OCI-LY7 (cell line): Measurements from ENCODE around the gene CDKN2A. TPM values are rescaled to one million over a fixed set of nuclear protein-coding genes. Genes with fewer than 3 reads are reported as not detected.

ENCODE experiments used
- BruUV-seq: library from RNA; stranded (reverse); fragments of 400-500 nt; replicated peaks from 2 replicates; lab custom pipeline; 2021; lab: Mats Ljungman, UMichigan
- CTCF ChIA-PET: fragments of 300-600 bp; sonication (Branson Sonifier 250); formaldehyde crosslinking; loops from one replicate; lab custom pipeline; 2022; ENCODE audit warnings: antibody characterized with exemption; ENCODE audit not compliant: unreplicated experiment; lab: Charles Lee
- POLR2A ChIA-PET: fragments of 300-600 bp; sonication (Branson Sonifier 250); formaldehyde crosslinking; loops from one replicate; lab custom pipeline; 2022; ENCODE audit warnings: antibody characterized with exemption; lab: Charles Lee
- DNase-seq: peaks from one replicate; pipeline ENCODE4 v3.0.0-alpha.2; 2015; ENCODE audit warnings: low spot score
- H2AFZ ChIP-seq: fragments of 200-600 bp; sonication (generic), shearing (Covaris generic); 2 replicates; pipeline ENCODE4 v1.6.1; 2014; ENCODE audit warnings: mild to moderate bottlenecking, antibody characterized with exemption, low read length, moderate library complexity
- H3K27ac ChIP-seq: fragments of 200-600 bp; sonication (generic); 2 replicates; pipeline ENCODE4 v1.5.1; 2014; ENCODE audit warnings: mixed run types, low read depth, mild to moderate bottlenecking, moderate library complexity, low read length, inconsistent platforms; ENCODE audit not compliant: poor library complexity, severe bottlenecking
- H3K36me3 ChIP-seq: fragments of 200-600 bp; sonication (generic); 2 replicates; pipeline ENCODE4 v1.6.1; 2014; ENCODE audit warnings: mild to moderate bottlenecking, antibody characterized with exemption, low read length, moderate library complexity, mixed read lengths; ENCODE audit not compliant: insufficient read depth
- H3K4me1 ChIP-seq: fragments of 200-600 bp; sonication (generic); 2 replicates; pipeline ENCODE4 v1.5.1; 2014; ENCODE audit warnings: mild to moderate bottlenecking, low read length; ENCODE audit not compliant: insufficient read depth, poor library complexity, severe bottlenecking
- H3K4me2 ChIP-seq: fragments of 200-600 bp; sonication (generic); 2 replicates; pipeline ENCODE4 v1.6.1; 2014; ENCODE audit warnings: mild to moderate bottlenecking, low read length
- H3K4me3 ChIP-seq: fragments of 200-600 bp; sonication (generic); 2 replicates; pipeline ENCODE4 v1.5.1; 2014; ENCODE audit warnings: mild to moderate bottlenecking, low read depth, low read length; ENCODE audit not compliant: poor library complexity, severe bottlenecking
- H3K79me2 ChIP-seq: fragments of 200-600 bp; sonication (generic); 2 replicates; pipeline ENCODE4 v1.6.1; 2016; ENCODE audit warnings: low read depth, mild to moderate bottlenecking, low read length, moderate library complexity, mixed read lengths; ENCODE audit not compliant: insufficient read depth
- H3K9me2 ChIP-seq: fragments of 200-600 bp; sonication (generic); 2 replicates; pipeline ENCODE4 v1.6.1; 2016; ENCODE audit warnings: mild to moderate bottlenecking, low read length, mixed read lengths; ENCODE audit not compliant: insufficient read depth
- H3K9me3 ChIP-seq: fragments of 200-600 bp; sonication (generic); 2 replicates; pipeline ENCODE4 v1.6.1; 2014; ENCODE audit warnings: mild to moderate bottlenecking, mixed run types, low read length, mixed read lengths
- H4K20me1 ChIP-seq: fragments of 200-600 bp; sonication (generic); 2 replicates; pipeline ENCODE4 v1.6.1; 2014; ENCODE audit warnings: mild to moderate bottlenecking, antibody characterized with exemption, low read length, moderate library complexity, mixed read lengths; ENCODE audit not compliant: insufficient read depth
- EZH2phosphoT487 ChIP-seq: fragments of 200-600 bp; sonication (generic); IDR thresholded peaks from 2 replicates; pipeline ENCODE4 v1.6.1; 2018; ENCODE audit warnings: low read depth, borderline replicate concordance, mild to moderate bottlenecking, mixed run types, antibody characterized with exemption, low read length, moderate library complexity, mixed read lengths
- intact Hi-C: fragments of 100-400 bp; cut with micrococcal nuclease; formaldehyde crosslinking; loops from one replicate; pipeline ENCODE4 v1.10.0; 2022; ENCODE audit not compliant: unreplicated experiment
- total RNA-seq, 2 experiments: library from RNA; depleted of rRNA in 1 of 2; stranded (reverse); fragments of >200 nt in 1 of 2; shearing (Covaris generic) in 1 of 2; gene quantifications; 2 replicates each; pipeline ENCODE4 v1.2.3, GENCODE V29; 2014 to 2022
- TF ChIP-seq, protein P1 (sequence below): fragments of 200-600 bp; sonication (generic); conservative IDR thresholded peaks from 2 replicates; pipeline ENCODE4 v1.5.1; 2014; ENCODE audit warnings: mild to moderate bottlenecking, antibody characterized with exemption, low read length, moderate library complexity, mixed read lengths

CDKN2A gene
- total RNA-seq, 2 experiments from 2014 or later = 145 to 216 TPM

DNA sequence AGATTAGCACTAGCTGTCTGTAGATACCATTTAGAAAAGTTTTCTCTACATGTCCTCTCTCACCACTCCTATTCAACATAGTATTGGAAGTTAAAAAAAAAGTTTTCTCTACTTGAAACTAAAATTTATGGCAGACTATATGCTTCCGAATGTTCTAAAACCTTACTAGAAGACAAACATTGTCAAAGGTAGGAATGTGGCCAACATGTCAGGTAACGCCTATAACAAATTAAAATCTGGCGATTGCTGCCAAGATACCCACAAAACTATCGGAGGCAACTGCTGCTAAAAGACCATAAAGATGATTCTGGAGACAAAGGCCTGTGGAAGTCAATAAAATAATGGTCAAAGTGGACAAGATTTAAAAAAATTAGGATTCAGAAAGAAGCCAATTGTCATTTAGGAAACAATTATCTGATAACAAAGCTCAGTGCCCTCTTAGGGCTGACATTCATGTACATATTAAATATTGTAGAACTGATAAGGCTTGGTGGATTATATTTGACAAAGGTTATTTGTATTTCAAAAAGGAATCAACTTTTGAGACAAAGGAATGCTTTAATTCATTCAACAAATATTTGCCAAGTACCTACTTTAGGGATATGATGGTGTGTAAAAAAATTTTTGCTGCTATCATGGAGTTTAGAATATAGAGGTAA, 52.7 kb downstream of the CDKN2A start:
- no peak for DNase-seq
- H3K4me3 ChIP-seq = no peak overlapping the region
- no peak overlapping the region for H3K4me2 ChIP-seq
- no peaks in the 10 kb centered on the region for H3K4me1 ChIP-seq
- no peaks in the 10 kb centered on the region for H3K36me3 ChIP-seq
- CTCF ChIA-PET = no interaction called here
- no peak for TF ChIP-seq EZH2phosphoT487
- TF ChIP-seq, protein P1, sequence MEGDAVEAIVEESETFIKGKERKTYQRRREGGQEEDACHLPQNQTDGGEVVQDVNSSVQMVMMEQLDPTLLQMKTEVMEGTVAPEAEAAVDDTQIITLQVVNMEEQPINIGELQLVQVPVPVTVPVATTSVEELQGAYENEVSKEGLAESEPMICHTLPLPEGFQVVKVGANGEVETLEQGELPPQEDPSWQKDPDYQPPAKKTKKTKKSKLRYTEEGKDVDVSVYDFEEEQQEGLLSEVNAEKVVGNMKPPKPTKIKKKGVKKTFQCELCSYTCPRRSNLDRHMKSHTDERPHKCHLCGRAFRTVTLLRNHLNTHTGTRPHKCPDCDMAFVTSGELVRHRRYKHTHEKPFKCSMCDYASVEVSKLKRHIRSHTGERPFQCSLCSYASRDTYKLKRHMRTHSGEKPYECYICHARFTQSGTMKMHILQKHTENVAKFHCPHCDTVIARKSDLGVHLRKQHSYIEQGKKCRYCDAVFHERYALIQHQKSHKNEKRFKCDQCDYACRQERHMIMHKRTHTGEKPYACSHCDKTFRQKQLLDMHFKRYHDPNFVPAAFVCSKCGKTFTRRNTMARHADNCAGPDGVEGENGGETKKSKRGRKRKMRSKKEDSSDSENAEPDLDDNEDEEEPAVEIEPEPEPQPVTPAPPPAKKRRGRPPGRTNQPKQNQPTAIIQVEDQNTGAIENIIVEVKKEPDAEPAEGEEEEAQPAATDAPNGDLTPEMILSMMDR = no peak
- no peaks in the 10 kb centered on the region for H4K20me1 ChIP-seq
- no peak overlapping the region for H2AFZ ChIP-seq
- POLR2A ChIA-PET = interaction anchor here (1.1 to 1.4 kb wide), 2 partner anchors 9 to 16 kb away, joined by 3 to 4 read pairs; no protein-coding TSS in a partner anchor
- H3K9me3 ChIP-seq = no peaks in the 10 kb centered on the region
- intact Hi-C loops = no loop called here
- no TSS peak for BruUV-seq
- H3K79me2 ChIP-seq = no peaks in the 10 kb centered on the region
- H3K27ac ChIP-seq = no peak overlapping the region
- no peaks in the 10 kb centered on the region for H3K9me2 ChIP-seq

DNA sequence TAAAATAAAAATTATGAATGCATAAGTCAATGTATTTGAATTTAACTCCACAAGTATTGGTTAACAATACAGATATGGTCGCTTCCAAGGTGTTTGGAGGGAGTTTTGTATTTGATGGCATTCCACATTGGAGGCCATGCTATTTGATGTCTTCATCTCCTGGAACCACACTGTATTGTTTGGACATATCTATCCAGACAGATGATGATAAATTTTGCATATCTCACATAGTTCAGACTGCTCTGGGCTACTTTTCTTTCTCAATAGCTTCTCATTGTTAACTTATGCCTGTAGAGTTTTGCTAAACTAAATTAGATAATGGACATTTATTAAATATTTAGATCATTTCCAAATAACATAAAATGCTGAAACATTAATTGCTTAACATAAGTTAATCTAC, 58.0 kb downstream of the CDKN2A start:
- H2AFZ ChIP-seq = no peak overlapping the region
- DNase-seq = no peak
- no peak overlapping the region for H3K4me2 ChIP-seq
- H3K9me2 ChIP-seq = no peaks in the 10 kb centered on the region
- TF ChIP-seq, protein P1 = no peak
- TF ChIP-seq EZH2phosphoT487 = no peak
- no peaks in the 10 kb centered on the region for H4K20me1 ChIP-seq
- no peaks in the 10 kb centered on the region for H3K79me2 ChIP-seq
- H3K4me1 ChIP-seq = no peaks in the 10 kb centered on the region
- intact Hi-C loops = no loop called here
- no peaks in the 10 kb centered on the region for H3K9me3 ChIP-seq
- CTCF ChIA-PET = no interaction called here
- BruUV-seq = no TSS peak
- POLR2A ChIA-PET = interaction anchor here (0.7 kb wide), 1 partner anchor 1021 kb away, joined by 3 read pairs; no protein-coding TSS in a partner anchor
- H3K36me3 ChIP-seq = peaks cover 4% of the 10 kb centered on the region
- no peak overlapping the region for H3K4me3 ChIP-seq
- H3K27ac ChIP-seq = no peak overlapping the region

DNA sequence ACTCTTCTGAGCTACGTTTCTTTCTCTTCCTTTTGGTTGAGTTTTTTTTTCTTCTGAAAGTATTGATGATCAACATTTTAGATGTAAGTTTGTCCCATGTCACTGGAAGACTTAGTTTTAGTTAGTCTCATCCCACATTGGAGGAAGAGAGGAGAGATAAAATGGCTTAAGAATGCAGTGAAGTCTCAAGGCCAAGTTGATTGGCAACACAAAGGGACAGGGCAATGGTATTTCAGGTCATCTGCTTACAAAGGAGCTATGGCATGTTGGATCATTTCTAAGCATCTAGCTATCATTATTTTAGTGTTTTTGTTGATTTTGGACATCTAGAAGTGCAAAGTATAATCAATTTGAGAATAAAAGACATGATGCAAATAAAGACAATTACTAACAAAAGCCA, 58.6 kb downstream of the CDKN2A start:
- Histone ChIP-seq H3K9me3 (no peaks in the 10 kb centered on the region), H3K4me3 (no peak overlapping the region), H3K4me1 (no peaks in the 10 kb centered on the region), H3K4me2 (no peak overlapping the region), H3K9me2 (no peaks in the 10 kb centered on the region), H2AFZ (no peak overlapping the region), H3K36me3 (peaks cover 8% of the 10 kb centered on the region), H3K27ac (no peak overlapping the region), H3K79me2 (no peaks in the 10 kb centered on the region), H4K20me1 (no peaks in the 10 kb centered on the region)
- no peak for DNase-seq
- ChIA-PET POLR2A (interaction anchor here (0.7 kb wide), 1 partner anchor 1021 kb away, joined by 3 read pairs; no protein-coding TSS in a partner anchor), CTCF (no interaction called here)
- intact Hi-C loops = no loop called here
- TF ChIP-seq, protein P1 = no peak
- no peak for TF ChIP-seq EZH2phosphoT487
- BruUV-seq = no TSS peak
